HG03064 (cell line): ENCODE results near the gene ZSWIM4.
"Not testable (repeated sequence)": the region's sequence is repeated elsewhere in the genome, so short reads cannot be mapped to it uniquely, and the experiment has no call there.

Experiments used
- ATAC-seq: cut with Tn5 transposase; IDR thresholded peaks from one replicate; pipeline ENCODE4 v1.9.1; 2021; ENCODE audit warnings: low read depth; ENCODE audit not compliant: unreplicated experiment

ZSWIM4 gene

GRCh38 chr19:13846557-13847406 is 51.5 kb downstream of the ZSWIM4 start:
- ATAC-seq = no peak

DNA sequence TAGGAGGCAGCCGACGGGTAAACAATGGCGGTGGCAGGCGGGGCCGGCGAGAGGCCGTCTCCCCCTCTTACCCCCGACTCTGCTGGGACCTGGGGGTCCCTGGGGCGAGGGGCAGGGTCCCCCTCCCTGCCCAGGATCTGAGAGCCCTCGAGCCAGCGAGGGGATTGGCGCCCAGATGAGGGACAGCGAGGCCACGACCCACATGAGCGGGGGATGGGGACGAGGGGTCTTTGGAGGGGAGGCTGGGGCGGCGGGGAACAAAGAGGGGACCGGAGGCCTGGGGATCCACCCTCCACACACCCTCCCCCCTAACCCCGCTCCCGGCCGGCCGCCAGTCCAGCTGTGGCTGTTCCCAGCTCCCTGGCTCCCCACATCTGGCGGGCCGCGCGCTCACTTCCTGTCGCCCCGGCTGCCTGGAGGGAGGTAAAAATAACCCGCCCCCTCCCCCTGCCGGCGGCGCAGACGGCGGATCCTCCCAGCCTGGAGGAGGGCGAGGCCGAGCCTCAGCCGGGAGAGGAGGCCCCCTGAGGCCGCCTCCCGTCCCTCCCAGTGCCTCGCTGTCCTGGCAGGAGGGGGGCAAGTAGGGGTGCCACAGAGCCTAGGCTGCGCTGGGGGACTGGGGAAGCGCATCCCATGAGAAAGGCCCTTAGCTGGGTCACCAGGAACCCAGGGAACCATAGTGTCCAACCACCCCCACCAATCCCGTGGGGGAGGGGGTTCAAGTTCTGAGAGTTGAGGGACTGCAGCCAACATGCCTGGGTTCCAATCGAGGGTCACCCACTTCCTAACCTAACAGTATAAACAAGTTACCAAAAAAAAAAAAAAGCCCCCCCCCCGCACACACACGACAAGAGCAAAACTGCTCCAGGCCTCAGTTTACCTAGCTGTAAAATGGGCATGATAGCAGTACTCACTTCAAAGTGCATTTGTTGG is 52.4 kb downstream of the ZSWIM4 start:
- no peak for ATAC-seq

DNA sequence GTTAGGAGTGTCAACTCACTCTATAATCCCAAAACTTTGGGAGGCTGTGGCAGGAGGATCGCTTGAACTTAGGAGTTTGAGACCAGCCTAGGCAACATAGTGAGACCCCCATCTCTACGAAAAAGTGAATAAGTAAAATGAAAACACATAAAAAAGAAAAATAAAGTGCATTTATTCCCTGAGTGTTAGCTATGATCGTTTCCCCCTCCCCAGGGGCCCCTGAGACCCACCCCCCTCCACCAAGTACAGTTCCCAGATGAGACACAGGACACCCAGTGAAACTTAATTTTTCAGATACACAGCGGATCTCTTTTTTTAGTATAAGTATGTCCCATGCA is 53.1 kb downstream of the ZSWIM4 start:
- ATAC-seq = no peak

DNA sequence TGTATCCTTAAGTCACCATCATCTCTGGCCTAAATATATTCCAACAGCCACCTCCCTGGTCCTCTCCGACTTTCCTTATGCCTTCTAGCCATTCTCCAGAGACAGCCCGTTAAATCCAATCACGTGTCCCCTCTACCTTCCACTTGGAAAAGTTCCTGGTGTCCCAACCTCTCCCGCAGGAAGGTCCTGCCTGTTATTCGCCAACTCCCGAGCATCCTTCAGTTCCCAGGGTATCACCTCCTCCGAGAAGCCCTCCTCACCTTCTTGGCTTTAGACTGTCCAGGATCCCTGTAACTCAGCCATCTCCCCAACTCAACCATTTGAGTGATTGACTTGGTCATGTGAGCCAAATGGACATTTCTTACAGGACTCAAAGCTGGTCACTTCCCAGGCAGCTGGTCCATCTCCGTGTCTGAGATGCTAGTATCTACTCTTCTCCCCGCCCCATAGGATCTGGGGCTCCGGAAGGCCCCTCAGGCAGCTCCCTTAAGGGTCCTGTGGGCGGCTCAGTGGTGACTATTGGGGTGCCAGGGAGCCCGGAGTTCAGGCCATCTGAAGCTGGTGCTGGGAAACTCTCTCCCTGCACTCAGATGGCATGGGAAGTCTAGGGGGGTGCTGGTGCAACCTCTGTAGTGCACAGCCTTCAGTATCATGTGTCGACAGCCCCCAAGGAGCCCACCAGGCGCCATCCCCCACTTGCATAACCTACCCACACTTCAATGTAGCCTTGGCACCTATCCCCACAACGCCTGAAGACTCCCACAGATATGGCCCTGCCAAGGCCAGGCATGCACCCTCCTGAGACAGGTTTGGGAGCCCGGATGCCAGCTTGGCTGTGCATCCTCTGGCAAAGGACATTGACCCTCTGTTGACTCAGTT is 53.8 kb downstream of the ZSWIM4 start:
- ATAC-seq = no peak

DNA sequence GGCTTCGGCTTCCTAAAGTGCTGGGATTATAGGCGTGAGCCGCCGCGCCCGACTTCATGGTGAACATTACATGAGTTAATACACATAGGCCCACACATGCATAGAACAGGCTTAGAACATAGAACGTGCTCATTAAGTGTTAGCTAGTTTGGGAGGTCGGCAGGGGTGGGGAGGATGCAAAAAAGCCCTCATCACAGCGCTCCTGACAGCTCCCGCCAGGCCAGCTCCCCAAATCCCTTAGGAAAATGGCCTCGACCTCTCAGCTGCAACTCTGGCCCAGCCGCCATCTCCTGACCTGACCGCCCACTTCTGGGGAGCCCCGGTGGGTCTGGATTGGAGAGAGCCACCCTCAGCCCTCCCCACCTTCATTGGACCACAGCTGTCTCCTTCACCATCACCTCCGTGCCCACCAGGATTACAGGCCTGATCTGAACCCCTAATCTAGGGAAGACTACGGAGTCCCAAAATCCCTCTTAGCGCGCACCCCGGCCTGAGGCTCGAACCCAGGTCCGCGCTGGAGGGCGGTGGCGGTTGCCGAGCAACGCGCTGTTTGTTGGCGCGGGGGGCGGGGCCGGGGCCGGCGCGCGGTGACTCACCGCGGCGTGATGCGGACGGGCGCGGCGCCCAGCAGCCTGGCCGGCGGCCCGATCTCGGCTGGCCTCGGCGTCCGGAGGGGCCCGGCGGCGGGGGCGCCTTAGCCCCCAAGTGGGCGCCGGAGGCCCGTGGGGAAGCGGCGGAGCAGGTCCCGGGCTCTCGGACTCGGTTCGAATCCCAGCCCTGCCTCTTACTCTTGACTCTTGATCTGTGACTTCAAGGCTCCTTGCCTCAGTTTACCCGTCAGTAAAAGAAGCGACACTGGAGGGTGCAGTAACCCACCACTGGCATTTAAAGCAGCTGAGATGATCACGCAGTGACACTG is 55.0 kb downstream of the ZSWIM4 start:
- ATAC-seq = no peak

DNA sequence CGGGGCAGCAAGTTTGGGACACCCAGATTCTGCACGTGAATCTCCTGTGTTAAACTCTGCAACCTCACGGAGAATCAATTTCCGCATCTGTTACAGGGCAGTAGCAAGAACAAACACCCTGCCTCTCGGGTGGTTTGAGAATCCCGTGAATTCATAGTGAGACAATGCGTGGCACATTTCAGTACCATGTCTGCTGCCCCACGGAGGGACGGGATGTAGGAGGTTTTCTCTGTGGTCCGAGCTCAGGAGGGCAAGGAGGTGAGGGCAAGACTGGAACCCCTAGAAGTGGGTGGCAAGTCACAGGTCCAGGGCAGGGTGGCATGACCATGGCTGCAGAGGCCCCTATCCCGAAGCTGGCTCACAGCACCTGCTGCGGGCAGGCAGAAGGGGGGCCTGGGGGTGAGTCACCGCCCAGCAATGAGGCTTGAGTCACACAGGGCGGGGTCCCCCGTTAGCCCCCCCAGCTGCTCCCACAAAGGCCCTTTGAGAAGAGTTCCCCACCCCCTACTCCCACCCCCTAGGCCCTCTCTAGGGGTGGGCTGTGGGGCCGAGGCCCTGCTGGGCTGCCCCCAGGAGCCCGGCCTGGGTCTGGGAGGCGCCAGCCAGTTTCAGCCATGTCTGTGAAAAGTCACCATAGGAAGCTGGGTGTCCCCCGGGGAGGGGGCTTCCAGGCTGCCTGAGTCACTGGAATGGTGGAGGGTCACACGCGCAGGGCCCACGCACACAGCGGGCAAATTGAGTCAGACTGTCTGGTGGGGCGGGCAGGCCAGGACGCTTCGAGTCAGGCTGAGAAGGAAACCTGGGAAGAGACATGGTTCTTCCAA is 55.9 kb downstream of the ZSWIM4 start:
- no peak for ATAC-seq

DNA sequence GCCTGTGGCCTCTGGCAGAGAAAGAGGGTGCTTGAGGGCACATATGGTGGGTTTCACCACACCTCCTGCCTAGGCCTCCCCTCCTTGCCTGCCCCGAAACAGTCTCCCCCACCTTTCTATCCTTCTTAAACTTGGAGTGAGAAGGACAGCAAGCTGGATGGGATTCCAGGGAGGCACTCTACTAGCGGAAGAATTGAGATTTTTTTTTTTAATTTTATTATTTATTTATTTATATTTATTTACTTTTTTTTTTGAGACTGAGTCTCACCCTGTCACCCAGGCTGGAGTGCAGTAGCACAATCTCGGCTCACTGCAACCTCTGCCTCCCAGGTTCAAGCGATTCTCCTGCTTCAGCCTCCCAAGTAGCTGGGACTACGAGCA is 56.5 kb downstream of the ZSWIM4 start:
- ATAC-seq = not testable (repeated sequence)

DNA sequence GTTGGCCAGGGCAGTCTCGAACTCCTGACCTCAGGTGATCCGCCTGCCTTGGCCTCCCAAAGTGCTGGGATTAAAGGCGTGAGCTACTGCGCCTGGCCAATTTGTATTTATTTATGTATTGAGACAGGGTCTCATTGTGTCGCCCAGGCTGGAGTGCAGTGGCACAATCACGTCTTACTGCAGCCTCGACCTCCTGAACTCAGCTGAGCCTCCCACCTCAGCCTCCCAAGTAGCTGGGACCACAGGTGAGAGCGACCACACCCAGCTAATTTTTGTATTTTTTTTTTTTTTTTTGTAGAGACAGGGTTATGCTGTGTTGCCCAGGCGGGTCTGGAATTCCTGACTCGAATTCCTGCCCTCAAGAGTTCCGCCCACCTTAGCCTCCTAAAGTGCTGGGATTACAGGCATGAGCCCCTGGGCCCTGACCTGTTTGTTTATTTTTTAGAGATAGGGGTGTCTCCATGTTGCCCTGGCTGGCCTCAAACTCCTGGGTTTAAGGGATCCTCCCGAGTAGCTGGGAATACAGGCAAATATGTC is 57.0 kb downstream of the ZSWIM4 start:
- not testable (repeated sequence) for ATAC-seq

- ATAC-seq = no peak
Measured at GRCh38 chr19:13856497-13856896, 61.3 kb downstream of the ZSWIM4 start.

DNA sequence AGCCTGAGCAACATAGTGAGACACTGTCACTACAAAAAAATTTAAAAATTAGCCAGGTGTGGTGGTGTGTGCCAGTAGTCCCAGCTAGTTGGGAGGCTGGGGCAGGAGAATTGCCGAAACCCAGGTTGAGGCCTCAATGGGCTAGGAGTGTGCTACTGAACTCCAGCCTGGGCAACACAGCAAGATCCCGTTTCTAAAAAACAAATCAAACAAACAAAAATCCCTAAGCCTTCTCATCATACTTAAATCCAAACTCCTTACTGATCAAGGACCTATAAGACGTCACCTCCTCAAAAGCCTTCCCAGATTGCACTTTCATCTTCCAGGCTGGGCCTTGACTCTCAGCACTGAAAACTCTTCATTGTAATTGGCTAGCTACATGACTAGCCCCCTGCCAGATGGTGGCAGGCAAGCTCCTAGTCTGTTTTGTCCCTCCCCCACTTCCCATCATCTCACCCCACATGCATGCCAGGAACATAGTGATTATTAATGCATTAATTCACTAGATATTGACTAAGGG is 64.2 kb downstream of the ZSWIM4 start:
- no peak for ATAC-seq

- ATAC-seq = no peak
Measured at GRCh38 chr19:13860679-13861391, 65.6 kb downstream of the ZSWIM4 start.

- peak; percentile 28 for ATAC-seq
Measured at GRCh38 chr19:13861392-13861713, 66.1 kb downstream of the ZSWIM4 start.

DNA sequence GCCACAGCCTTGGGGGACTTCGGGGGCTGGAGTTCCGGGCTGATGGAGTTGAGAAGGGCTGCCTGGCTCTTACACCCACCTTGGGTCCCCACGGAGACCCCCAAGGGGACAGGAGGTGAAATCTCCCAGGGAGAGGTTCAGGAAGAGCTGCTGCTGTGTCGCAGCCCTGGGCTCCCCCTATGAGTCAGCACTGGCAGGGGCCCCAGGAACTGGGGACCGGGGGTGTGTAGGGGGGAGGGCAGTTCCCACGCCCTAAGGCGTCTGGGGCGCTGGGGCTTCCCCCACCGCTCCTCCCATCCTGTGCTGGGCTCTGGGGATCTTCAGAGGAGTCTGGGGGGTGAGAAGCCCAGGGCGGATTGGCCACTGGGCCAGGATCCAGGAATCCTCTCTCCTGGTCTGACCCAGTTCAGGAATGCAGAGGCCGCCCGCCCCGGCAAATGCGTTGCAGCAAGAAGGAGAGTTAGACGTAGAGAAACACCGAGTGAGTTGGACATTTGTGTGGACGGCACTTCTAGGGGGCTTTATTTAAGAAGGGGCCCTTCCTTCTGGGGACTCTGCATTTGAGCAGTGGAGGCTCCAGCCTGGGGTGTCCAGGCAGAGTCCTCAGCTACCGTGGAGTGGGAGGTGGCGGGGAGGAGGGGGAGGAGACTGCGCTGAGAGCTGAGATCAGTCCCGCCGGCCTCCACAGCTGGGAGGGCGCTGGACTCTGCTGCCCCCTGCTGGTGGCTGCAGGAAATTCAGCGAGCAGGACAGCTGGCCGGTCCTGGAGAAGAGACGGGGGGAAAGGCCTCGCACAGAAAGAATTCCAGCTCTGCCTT is 66.7 kb downstream of the ZSWIM4 start:
- peak; percentile 72 for ATAC-seq

DNA sequence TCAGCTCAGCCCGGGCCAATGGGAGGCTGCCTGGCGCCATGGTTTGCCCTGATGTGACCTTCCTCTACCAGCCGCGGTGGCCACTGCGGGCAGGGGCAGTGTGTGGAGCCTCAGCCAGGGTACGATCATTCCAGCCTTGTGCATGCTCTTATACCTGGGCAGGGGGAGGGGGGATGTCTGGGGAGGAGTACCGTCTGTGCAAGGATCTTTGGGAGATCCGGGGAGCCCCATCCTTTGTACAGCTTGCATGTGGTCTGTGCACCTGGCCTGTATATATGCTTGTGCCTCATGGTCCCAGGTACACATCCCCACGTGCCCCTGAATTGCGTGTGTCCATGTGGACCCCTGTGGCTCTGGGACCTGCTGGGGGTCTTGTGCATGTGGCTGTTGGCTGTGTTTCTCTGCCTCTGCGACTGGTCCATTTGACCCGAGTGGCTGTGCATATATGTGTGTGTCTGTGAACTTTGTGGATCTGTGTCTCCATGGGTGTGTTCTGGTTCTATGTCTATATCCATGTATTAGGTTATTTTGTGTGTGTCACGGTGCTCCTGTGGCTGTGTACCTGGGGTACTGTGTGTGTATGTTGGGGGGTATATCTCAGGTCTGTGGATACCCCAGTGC is 68.9 kb downstream of the ZSWIM4 start:
- no peak for ATAC-seq

DNA sequence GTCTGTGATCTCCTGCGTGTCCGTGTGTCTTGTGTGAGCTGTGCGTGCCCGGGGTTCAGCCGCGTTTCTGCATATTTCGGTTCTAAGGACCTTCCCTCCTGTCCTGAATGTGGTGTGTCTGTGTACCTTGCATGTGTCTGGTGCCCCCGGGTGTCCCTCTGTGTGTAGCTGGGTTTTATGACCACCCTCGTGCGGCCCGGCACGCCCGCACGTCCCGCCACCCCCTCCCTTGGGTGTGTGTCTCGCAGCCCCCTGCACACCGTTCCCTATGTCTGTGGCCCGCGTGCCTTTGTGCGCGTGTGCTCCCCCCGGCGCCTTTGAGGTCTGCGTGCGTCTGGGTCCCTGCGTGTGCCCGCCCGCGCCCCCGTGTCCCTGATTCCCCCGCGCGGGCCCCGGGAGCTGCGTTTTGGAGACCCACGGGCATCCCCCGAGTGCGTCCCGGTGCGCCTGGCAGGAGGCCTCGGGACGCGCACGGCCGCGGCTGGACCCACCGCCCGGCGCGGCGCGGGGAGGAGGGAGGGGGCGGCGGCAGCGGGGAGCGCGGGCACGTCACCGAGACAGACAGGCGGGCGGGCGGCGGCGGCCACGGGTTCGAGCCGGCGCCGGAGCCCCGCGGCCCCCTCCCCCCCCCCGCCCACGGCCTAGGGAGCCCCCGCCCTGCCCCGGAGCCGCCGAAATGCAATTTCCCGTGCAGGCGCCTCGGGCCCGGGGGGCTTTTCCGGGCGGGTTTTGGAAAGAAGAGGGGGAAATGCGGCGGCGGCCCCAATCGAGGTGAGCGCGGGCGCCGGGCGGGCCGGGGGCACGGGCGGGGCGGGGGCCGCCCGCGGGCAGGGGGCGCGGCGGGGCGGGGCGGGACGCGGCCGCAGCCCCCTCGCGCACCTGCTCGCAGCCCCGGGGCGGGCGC is 69.7 kb downstream of the ZSWIM4 start:
- ATAC-seq = no peak
